Ureter (tissue), 1 donor: ENCODE results near the gene TMEM272. TPM values are rescaled to one million over a fixed set of nuclear protein-coding genes. Genes with fewer than 3 reads are reported as not detected.
"Not testable (repeated sequence)": the region's sequence is repeated elsewhere in the genome, so short reads cannot be mapped to it uniquely, and the experiment has no call there.

ENCODE experiments used
- DNase-seq: peaks from one replicate; pipeline ENCODE4 v3.0.0-alpha.2; 2020; ENCODE audit warnings: low spot score
- total RNA-seq: library from RNA; stranded (reverse); gene quantifications from one replicate; pipeline ENCODE4 v1.2.4, GENCODE V29; 2023
- donor health status: DM: yes; HTN: yes; CAD: no.

TMEM272 gene
- total RNA-seq, 1 donor from 2014 or later: not detected

- DNase-seq: no peak
These were observed 19.2 kb downstream of the TMEM272 start for GRCh38 chr13:51825681-51826254.

DNA sequence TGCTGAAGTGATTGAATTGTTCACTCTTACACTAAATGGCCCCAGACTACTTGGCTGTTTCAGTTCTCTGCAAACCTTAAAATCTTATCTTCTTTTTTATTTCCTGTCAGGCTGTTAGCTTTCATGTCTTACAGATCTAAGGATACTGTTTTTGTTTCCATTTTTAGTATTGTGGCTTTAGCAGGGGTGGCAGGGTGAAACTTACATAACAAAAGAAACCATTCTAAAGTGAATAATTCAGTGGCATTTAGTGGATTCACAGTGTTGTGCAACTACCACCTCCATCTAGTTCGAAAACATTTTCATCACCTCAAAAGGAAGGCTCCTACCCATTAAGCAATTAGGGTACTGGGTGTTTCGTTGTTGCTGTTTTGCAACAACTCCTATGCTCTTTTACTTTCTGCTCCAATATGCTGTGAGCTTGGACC, 19.8 kb downstream of the TMEM272 start:
- DNase-seq: no peak

DNA sequence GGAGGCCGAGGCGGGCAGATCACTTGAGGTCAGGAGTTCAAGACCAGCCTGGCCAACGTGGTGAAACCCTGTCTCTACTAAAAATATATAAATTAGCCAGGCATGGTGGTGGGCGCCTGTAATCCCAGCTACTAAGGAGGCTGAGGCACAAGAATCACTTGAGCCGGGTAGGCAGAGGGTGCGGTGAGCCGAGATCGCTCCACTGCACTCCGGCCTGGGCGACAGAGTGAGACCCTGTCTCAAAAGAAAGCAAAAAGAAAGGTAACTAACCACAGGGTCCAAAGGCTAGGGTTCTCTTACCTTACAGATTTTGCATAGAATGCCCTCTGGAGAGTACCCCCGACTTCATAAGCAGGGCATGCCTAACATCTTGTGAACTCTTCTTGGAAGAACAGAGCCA, 20.3 kb downstream of the TMEM272 start:
- DNase-seq: not testable (repeated sequence)

DNA sequence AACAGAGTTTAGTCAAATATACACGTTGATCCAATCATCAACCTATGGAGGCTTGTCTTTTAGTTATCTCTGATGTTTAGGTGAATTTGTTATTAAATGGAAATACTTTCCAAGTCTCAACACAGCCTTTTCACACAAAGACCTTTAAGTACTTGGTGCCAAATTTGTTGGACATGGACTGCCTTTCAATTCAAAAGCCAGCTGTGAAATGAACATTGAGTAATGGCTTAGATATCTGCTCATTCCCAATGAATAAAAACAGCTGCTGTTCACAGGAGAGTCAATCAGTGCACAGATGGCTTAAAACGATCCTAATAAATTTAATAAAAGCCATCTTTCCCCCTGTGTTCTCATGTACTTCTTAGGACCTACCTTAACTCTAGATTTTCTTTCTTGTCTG, 21.1 kb downstream of the TMEM272 start:
- no peak for DNase-seq

DNA sequence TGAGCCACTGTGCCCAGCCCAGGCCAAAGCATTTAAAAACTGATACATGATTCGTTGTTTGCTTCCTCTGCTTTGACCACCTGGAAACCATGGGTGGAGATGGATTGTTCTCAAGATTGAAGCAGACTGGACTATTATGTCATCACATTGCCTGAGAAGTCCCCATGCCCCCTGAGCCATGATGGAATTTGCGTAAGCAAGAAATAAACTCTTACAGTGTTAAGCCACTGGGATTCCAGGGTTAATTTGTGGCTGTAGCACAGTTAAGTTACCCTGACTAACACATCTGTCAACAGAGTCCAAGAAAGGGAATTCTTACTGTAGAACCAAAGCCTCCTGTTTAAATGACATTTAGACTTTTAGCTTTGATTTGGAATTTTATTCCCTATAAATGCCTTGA, 21.6 kb downstream of the TMEM272 start:
- no peak for DNase-seq

DNA sequence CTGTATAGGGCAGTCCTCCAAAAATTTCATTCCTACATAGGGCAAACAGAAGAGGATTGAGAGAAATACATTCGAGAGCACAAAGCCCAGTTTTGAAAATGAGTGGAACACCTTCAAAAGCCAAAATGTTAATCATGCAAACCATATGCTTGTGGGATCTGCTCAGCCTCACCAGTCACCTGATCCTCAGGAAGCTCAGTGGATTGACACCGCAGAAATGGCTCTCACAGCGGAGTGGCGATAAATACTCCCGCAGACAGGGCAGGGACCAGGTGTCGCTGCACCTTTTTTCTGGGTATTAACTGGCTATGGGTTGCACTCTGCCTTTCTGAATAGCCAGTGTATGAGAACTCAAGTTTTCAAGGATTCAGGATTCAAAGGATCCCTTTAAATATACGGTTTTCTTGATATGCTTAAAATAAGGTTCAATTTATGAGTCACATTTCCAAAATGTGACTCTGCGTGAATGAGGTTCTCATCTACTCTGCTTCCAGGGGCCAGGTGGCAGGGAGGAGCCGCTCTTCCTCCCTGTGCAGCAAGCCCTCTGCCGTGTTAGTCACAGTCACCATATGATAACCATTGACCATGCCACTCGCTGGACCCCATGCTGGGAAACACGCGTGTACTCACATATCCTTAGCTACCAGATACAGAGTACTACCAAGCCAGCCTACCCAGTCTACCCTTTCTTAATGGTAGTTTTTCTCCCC, 22.7 kb downstream of the TMEM272 start:
- DNase-seq: no peak

- DNase-seq: no peak
These were observed 23.4 kb downstream of the TMEM272 start for GRCh38 chr13:51821606-51822005.

DNA sequence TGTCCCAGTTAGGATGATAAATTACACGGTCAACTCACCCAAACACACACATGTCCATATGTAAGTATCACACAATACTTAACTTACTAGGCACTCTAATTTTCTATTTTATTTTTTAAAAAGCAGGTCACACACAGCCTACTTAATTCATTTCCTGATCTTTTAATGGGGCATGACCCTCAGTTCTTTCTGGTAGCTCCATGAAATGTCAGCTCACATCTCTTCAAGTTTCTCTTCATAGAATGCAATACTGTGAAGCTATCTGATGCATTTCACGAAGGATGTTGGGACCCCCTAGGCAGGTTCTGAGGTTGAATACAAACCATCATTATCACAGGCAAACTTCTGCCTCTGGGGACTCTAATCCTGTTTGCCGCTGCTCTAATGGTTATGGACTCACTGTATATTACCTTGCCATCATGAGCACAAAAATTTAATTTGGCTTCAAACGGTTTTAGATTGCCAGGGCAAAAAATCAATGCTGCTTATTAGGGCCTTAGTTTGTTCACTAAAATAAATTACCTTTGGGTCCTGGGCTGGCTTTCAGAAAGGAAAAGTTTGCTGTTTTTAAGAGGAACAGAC, 24.9 kb downstream of the TMEM272 start:
- no peak for DNase-seq

- DNase-seq: no peak
These were observed 25.4 kb downstream of the TMEM272 start for GRCh38 chr13:51819544-51819943.

GRCh38 chr13:51818781-51819511, 26.0 kb downstream of the TMEM272 start:
- DNase-seq: peak; percentile 62

GRCh38 chr13:51818276-51818675, 26.7 kb downstream of the TMEM272 start:
- DNase-seq: no peak

GRCh38 chr13:51817717-51818116, 27.3 kb downstream of the TMEM272 start:
- no peak for DNase-seq

DNA sequence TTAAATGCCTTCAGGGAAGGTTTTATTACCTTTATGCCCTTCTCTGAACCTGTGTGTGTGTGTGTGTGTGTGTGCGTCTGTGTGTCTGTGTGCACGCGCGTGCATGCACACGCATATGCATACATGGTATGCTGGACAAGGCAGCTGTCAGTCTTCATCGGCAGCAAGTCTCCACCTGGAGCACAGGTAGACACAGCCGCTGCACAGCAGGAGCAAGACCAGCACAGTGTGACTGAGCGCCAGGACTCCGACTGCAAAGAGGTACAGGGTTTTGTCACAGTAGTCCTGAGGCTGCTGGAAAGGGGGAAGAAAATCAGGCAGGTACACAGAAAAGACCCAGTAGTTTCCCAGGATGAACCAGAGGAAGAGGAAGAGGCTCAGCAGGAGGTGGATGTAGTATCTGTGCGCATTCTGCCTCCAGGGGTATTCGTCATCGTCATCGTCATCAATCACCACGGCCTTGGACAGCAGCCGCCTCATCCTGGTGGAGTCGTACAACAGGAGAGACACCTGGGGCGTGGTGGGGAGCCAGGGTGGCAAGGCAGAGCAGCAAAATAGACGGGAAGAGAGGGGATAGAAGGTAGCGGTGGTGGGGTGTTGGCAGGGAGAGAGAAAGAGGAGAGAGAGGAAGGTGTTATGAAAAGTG, 28.2 kb downstream of the TMEM272 start:
- DNase-seq: no peak

GRCh38 chr13:51815848-51816247, 29.1 kb downstream of the TMEM272 start:
- DNase-seq: no peak

DNA sequence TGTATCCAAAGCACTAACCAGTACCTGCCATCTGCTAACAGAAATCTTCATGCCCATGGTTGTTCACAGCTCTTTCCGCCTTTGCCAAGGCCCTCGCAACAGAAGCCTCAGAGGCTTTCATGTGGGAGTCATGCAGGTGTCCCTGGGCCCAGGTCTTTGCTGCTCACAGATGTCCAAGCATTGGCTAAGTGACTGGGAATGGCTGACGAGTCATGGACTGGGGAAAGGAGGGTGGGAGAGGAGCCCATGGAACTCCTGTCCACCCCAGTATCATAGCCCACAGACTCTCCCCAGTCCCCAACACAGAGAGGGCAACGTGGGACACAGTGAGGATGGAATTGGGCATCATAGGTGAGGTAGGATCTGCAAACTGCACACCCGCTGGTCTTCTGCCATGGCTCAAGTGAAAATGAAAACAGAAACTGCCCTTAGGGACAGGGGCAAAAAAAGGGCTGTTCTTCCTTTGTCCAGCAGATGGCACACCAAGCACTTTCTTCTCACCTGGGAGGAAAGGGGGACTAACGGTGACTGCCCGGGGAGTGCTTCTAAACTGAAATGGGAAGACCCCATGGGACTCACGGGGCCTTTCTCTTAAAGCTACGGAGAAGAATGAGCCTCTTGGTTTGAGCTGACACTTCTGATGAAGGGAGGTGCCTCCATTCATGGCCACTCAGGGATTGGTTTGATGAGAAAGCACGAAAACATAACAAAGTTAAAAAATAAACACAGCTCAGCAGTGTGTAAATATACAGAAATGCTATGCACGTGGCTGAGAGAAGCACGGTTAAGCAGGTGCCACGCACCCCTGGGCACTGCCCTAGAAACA, 29.9 kb downstream of the TMEM272 start:
- peak; percentile 67 for DNase-seq

GRCh38 chr13:51814071-51814470, 30.9 kb downstream of the TMEM272 start:
- DNase-seq: no peak

- no peak for DNase-seq
These were observed 33.0 kb downstream of the TMEM272 start for GRCh38 chr13:51811920-51812451.

GRCh38 chr13:51811046-51811445, 33.9 kb downstream of the TMEM272 start:
- no peak for DNase-seq

GRCh38 chr13:51808811-51809210, 36.2 kb downstream of the TMEM272 start:
- no peak for DNase-seq

DNA sequence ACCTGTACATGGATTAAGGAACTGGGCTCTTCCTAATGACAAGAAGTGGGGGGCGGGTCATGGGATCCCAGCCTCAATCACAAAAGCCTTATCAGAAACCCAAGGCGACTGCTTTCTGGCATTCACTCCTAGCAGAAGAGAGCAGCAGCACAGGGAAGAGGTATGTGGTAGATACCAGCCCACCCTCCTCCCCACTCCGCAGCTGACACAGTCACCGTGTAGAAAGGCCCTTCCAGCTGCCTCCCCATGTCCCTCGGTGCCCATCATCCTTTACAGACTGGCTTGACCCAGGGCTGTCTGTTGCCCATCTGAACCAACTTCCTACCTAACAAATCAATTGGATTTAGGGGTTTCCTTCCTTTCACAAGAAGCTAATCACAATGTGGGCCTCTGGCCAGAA, 37.9 kb downstream of the TMEM272 start:
- no peak for DNase-seq

DNA sequence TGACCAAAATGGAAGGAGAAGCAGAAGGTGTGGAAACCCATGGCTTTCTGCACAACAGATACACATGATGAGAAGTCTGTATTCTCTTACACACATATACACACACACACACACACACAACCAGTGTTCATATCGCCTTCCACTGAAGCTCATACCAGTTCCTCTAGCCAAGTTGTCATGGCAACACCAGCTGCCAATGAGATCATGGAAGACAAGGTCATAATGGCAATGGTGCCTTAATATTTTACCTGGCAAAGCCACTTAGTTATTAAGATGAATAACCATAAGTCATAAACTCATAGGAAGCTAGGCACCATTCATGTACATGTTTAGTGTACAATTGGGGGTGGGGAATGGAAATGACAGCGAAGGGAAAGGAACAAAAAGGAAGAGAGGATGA, 38.4 kb downstream of the TMEM272 start:
- no peak for DNase-seq
